ENCODE data around the gene RBM38.

RBM38 gene

DNA sequence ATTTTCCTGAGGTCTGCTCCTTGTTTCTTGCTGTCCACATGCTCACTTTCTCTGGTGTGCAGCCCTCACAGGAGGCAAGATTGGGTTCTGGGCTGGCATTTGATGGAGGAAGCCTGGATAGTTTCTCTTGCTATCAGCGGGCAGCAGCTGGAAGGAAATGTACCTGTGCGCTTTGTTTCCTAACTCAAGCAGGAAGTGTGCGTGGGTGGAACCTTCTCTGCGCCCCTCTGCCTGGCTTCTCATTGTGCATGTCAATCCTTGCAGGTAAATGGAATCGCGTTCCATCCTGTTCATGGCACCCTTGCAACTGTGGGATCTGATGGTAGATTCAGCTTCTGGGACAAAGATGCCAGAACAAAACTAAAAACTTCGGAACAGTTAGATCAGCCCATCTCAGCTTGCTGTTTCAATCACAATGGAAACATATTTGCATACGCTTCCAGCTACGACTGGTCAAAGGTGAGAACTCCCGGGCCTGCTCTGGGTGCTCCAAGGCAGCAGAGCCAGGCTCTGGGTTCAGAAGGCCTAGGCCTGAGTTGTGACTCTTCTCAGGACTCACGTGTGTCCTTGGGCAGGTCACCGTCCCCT lies 16.8 kb upstream of the RBM38 start:
- FAIRE-seq (no peak), DNase-seq (ENCODE audit: extremely low spot score, insufficient read length, low read depth) (no peak)

GRCh38 chr20:57374931-57375651 lies 16.1 kb upstream of the RBM38 start:
- DNase-seq (ENCODE audit: extremely low spot score, insufficient read length, low read depth) (no peak), FAIRE-seq (no peak)

DNA sequence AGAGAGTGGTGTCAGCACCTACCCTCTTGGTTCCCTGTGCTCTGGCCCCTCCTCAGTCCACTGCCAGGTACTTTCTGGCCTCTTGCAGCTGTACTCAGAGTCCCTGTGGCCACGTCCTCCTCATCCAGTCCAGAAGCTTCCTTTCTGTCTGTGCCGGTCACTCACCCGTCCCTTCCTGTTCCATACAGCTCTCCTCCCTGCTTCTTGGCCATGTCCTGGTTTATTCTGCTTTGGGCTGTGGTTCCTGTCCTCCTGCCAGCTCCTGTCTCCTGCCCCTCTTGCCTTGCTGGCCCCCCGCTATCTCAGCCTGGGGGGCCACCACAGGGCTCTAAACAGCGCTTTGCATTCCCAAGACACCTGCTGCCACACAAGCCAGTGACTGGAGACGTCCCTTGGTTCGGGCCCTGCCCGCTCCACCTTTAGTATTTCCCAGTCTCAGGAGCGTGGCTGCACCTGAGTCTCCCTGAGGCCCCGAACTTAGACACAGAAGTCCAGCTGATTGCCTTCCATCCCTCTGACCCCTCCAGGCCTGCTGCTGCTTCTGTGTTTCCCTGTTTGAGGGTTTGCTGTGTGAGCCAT lies 15.5 kb upstream of the RBM38 start:
- FAIRE-seq (no peak), DNase-seq (ENCODE audit: extremely low spot score, insufficient read length, low read depth) (no peak)

- no peak for DNase-seq (ENCODE audit: extremely low spot score, insufficient read length, low read depth)
- no peak for FAIRE-seq
Observed at GRCh38 chr20:57377350-57377749, 13.8 kb upstream of the RBM38 start.

- FAIRE-seq (no peak), DNase-seq (ENCODE audit: extremely low spot score, insufficient read length, low read depth) (no peak)
Observed at GRCh38 chr20:57378107-57378506, 13.1 kb upstream of the RBM38 start.

DNA sequence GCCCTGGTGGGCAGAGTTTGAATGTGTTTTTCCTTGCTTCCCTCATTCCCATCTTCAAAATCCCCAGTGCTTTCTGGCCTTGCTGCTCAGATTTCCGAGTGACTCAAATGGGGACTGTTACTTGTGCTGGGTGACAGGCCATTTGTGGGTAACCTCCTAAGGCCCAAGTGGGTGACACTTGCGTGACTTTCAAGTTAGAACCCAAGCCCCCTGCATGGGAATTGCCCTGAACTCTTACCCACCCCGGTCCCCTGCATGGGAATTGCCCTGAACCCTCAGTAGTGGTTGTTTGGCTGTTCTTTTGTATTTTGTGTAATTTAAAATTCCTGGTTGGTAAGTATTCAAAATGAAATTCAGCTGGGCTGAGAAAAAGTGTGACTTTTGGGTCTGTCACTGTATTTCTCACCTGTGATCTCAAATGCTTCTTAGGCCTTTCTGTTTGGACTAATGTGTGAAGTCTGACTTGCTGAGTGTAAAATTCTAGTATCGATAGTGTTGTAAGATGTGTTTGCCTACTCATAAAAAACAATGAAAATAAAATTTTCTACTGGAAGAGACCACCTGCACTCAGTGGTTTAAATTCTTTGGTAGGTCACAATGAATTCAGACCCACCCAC lies 12.4 kb upstream of the RBM38 start:
- no peak for FAIRE-seq
- no peak for DNase-seq (ENCODE audit: extremely low spot score, insufficient read length, low read depth)

DNA sequence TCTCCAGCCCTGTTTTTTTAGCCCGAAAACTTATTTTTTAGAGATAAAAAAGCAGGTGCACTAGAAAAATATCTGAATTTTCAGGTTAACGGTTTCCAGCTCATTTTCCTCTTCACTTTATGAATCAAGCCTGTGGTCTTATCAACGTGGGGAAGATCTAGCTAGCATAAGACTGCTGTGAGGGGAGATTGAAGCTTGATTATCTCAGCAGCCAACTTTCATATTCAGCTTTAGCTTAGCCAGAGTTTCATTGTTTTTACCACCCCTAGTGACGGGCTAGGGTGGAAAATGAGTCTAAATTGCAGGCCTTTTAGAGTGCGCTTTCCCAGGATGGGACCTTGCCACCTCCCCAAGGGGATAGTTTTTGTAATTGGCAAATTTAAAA lies 11.9 kb upstream of the RBM38 start:
- DNase-seq (ENCODE audit: extremely low spot score, insufficient read length, low read depth) (no peak), FAIRE-seq (no peak)

DNA sequence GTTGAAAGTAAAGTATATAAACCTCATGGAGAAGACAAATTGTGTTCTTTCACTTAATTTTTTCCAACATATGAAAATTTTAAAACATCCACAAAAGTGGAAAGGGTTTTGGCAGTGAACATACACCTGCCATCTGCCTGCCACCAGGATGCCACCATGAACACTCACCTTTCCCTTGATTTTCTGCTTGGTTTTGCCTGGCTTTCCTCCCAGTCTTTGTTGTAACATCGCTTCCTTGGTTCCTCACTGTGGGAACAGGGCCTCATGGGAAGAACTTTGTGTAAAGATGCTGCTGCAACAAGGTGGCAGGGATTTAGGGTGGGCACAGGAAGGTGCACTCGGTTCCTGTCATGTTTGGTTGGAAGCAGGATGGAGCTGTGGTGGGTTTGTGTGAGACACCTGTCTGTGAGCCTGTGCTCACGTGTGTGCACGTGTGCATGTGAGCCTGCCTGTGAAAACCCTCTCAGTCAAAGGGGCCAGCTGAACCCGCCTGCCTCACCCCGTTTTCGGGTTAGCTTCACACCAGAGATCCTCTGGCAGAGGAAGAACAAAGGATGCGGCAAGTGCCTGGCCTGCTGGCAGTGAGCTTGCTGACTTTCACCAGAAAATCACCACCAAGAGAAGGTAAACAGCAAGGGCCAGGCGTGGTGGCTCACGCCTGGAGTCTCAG lies 11.0 kb upstream of the RBM38 start:
- DNase-seq (ENCODE audit: extremely low spot score, insufficient read length, low read depth) (no peak), FAIRE-seq (no peak)

DNA sequence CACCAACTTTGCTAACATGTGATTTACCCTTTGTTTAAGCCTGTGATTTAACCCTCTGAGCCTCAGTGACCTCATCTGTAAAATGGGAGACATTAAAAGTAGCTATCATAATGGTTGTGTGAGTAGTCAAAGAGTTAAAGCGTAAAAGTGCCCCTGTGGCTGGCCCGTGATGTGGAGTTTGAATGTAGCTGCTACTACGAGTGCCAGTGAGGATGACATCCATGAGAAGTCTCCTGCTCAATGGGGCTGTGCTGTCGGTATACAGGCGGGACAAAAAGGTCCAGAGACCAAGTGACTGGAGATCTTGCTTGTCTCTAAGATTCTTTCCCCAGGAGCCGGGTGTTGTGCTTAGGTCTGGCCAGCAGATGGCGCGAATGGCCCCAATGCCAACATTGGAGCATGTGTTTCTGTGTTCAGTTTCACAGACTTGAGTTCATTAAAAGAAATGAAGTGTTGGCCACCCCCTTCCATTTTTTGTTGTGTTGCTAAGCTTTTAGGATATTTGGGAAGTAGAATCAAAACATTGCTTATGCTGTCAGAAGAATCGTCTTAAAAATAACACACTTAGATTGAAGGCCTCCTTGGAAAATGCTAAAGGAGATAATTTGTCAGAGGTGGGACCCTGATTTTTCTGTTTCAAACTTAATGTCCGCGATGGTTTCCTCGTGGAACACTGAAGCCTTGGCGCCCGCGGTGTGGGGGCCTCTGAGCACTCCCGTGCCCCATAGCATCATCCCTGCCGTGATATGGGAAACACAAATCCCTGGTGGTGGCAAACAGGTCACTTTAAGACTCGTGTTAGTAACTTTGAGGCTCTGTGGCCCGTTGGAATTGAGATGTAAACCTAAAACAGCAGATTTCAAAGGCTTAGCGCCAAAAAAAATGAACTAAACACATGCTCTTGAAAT lies 9.3 kb upstream of the RBM38 start:
- DNase-seq (ENCODE audit: extremely low spot score, insufficient read length, low read depth) (no peak), FAIRE-seq (peak; percentile 95)

GRCh38 chr20:57382516-57382915 lies 8.7 kb upstream of the RBM38 start:
- DNase-seq (ENCODE audit: extremely low spot score, insufficient read length, low read depth) (no peak), FAIRE-seq (no peak)

DNA sequence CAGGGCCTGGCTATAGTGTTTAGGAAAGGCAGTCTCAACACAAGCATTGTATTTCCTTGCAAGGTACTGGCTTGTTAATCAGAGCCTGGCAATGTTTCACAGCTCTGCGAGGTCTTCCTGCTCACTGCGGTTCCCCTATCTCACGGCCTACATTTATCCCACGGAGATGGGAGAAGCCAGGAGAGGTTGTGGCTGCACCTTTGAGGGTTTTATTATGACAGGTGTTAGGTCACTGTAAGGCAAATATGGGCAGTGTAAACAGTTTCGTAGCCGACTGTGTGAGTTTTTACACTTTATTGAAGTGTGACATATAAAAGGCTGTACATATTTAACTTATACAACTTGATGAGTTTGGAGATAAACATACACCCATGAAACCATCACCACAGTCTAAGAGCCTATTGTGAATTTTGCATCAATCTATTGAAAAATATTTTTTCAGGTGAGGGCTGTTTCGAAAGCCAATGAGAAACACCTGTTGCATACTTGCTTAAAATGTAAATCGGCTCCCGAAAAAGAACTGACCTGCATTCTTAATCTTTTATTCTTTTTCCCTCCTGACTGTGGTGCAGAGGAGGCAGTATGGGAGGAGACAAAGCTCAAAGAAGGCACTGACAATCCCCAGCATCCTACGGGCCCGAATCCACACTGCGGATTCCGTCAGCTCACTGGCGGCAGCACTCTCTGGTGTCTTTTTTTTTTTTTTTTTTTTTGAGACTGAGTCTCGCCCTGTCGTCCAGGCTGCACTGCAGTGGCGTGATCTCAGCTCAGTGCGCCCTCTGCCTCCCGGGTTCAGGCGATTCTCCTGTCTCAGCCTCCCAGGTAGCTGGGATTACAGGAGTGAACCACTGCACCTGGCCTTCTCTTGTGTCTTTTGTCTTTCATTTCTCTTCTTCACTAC lies 7.5 kb upstream of the RBM38 start:
- FAIRE-seq = no peak
- DNase-seq (ENCODE audit: extremely low spot score, insufficient read length, low read depth) = no peak

GRCh38 chr20:57384486-57384885 lies 6.7 kb upstream of the RBM38 start:
- no peak for DNase-seq (ENCODE audit: extremely low spot score, insufficient read length, low read depth)
- FAIRE-seq = no peak

GRCh38 chr20:57384953-57385761 lies 6.0 kb upstream of the RBM38 start:
- no peak for DNase-seq (ENCODE audit: extremely low spot score, insufficient read length, low read depth)
- no peak for FAIRE-seq

DNA sequence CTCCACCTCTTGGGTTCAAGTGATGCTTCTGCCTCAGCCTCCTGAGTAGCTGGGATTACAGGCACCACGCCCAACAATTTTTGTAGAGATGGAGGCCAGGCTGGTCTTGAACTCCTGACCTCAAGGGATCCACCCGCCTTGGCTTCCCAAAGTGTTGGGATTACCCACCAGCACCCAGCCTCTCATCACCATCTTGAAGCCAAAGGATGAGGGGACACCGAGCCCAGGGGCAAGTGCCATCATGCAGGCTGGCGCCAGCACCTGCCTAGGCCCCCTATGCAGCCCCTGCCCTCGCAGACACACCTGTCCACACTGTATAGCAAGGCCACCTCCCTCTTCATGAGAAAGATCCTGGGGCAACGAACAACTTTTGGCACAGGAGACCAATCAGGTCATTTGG lies 5.3 kb upstream of the RBM38 start:
- FAIRE-seq (no peak), DNase-seq (ENCODE audit: extremely low spot score, insufficient read length, low read depth) (no peak)

DNA sequence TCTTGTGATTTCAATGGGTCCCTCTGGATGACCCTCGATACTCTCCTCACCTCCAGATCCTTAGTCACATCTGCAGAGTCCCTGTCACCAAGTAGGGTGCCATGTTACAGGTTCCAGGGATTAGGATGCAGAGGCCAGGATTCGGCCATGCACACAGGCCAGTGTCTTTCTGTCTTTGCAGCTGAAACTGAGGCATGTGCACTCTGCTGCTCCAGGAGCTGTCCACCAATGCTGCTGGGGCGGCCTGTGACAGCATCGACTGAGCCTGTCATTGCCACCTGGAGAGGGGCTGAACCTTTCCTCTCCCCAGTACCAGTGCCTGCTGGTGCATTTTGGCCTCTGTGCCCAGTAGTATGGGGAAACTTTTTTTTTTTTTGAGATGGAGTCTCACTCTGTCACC lies 4.4 kb upstream of the RBM38 start:
- no peak for FAIRE-seq
- DNase-seq (ENCODE audit: extremely low spot score, insufficient read length, low read depth) = no peak

DNA sequence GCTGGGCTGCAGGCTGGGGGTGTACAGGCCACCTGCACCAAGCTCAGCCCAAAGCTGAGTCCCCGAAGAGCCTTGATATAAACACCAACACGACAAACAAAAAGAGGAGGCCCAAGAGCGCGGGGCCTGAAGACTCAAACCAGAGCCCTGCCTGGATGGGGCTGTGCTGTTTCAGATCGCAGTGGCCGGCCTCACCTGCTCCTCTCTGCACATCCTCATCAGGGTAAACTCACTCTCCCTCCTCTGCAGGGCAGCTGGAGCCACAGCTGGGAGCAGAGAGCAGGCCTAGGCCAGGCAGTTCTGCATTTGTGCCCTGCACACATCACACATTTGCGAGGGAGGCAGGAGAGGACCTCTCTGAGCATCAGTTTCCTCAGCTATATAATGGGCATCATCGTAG lies 3.7 kb upstream of the RBM38 start:
- DNase-seq (ENCODE audit: extremely low spot score, insufficient read length, low read depth) (no peak), FAIRE-seq (no peak)

- no peak for DNase-seq (ENCODE audit: extremely low spot score, insufficient read length, low read depth)
- no peak for FAIRE-seq
Observed at GRCh38 chr20:57387945-57388371, 3.2 kb upstream of the RBM38 start.
